ENCODE data around the gene IL20RB. TPM values are rescaled to one million over a fixed set of nuclear protein-coding genes. Genes with fewer than 3 reads are reported as not detected.
"Not testable (repeated sequence)": the region's sequence is repeated elsewhere in the genome, so short reads cannot be mapped to it uniquely, and the experiment has no call there.

Gene IL20RB
- total RNA-seq, 1 donor from 2014 or later = 1.6 TPM

DNA sequence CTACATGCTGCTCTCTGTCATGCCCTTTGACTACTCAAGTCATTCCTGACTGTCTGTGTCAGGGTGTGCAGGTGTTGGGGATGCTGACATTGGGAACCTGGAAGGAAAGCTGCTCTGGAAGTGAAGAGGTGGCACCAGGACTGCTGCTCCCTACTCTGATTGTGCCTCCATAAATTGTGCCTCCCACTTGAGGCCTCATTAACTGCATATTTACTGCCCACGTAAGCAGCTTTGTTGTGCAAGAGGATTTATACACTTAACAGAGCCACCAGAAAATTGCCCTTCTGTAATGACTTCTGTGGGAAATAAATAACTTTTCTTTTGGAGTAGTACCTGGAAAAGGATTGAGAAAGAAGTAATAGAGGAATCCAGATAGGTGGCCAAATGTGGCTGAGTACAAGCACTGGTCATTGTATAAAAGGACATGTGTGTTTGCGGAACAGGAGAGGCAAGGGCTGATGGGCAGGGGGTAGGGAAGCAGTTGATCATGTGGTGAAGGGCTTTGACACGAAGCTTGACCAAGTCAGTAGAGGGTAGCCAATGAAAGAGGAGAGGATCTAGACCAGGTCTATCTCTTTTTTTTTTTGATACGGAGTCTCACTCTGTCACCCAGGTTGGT is 24.8 kb downstream of the IL20RB start:
- intact Hi-C loops (cut with micrococcal nuclease) = no loop called here

DNA sequence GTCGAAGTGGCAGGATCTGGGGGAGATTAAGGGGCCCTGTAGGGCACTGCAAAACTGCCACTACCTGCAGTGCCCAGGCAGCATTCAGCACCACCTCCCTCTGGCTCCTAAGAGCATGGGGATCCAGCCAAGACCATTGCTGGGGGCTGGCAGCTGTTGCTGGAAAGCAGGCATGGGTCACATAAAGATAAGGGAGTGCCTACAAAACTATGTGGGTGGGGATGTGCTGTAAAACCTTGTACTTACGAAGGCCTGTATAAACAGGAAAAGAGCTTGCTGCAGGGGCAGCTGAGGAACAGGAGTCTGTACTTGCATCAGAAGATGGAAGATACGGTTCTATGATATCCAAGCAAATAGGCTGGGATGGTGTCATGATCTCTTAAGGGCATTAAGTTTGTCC is 27.1 kb downstream of the IL20RB start:
- intact Hi-C loops (cut with micrococcal nuclease) = no loop called here

- intact Hi-C loops (cut with micrococcal nuclease) = not testable (repeated sequence)
Observed at GRCh38 chr3:136987398-136987980, 29.7 kb downstream of the IL20RB start.

- intact Hi-C loops (cut with micrococcal nuclease) = no loop called here
Observed at GRCh38 chr3:136988651-136989050, 30.9 kb downstream of the IL20RB start.

- intact Hi-C loops (cut with micrococcal nuclease) = no loop called here
Observed at GRCh38 chr3:136989781-136990524, 32.2 kb downstream of the IL20RB start.

DNA sequence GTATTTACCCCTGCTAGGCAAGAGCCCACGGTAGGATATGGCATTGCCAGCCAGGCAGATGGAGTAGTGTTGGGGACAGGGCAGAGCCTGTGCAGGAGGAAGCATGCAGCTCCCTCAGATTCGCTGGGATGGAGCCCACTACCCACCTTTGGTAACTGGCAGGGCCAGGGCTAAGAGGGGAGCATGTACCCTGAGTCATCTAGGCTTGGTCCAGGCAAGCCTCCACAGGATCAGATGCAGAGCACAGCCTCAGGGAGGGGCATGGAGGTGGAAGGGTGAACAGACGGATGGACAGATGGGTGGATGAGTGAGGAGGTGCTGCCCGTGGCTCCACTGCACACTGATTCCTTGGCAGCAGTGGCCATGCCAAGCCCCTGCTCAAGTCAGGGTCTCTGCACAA is 33.0 kb downstream of the IL20RB start:
- intact Hi-C loops (cut with micrococcal nuclease) = no loop called here

DNA sequence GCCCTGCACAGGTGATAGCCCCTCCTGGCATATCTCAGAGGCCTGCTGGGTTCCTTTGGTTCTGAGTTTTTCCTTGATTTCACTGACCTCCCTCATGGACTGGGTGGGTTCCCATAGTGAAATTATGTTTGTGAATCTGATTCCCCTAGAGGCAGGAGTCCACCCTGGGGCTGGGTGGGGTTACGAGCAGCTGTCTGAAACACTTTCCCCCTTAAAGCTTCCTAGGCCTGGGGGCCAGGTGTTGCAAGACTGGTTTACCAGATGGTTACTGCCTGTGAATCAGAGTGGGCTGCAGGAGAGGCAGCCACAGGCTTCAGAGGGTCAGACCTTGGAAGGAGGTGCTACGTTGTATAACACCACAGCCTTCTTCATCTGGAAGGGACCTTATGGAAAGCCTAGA is 34.3 kb downstream of the IL20RB start:
- intact Hi-C loops (cut with micrococcal nuclease) = no loop called here

DNA sequence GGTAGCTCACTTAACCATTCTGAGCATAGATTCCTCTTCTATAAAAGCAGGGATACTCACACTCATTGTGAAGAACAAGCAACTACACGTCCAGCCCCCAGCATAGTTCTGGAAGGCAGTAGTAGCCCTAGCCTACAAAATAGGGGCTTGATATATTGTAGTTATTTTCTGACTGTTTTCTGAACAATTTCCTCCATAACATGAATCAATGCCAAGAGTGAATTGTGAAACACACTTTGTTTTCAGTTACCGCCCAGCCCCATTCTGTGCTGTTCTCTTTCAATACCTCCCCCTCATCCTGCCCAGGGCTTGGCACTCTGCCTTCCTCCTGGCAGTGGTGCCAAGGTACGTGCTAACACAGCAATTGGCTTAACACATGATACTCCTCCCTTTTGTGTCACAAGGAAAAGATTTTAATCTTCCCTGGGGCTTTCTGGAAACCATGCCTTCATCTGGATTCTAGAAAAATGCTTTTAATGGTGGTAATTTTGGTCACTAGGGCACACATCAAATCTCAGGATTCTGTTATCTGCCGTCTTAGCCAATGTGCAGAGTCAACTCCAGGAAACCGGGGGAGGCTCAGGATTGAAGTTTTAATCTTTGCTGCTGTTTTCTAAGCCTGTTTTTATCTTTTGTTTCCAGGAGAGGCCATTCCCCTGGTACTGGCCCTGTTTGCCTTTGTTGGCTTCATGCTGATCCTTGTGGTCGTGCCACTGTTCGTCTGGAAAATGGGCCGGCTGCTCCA is 37.2 kb downstream of the IL20RB start:
- intact Hi-C loops (cut with micrococcal nuclease) = no loop called here

- intact Hi-C loops (cut with micrococcal nuclease) = no loop called here
Observed at GRCh38 chr3:136995652-136996051, 37.9 kb downstream of the IL20RB start.

- intact Hi-C loops (cut with micrococcal nuclease) = no loop called here
Observed at GRCh38 chr3:137000039-137000438, 42.3 kb downstream of the IL20RB start.

DNA sequence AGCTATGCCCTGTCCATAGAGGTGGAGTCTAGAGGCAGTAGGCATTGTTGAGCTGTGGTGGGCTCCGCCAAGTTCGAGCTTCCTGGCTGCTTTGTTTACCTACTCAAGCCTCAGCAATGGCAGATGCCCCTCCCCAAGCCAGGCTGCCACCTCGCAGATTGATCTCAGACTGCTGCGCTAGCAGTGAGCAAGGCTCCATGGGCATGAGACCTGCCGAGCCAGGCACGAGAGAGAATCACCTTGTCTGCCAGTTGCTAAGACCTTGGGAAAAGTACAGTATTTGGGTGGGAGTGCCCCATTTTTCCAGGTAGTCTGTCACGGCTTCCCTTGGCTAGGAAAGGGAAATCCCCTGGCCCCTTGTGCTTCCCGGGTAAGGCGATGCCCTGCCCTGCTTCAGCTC is 49.6 kb downstream of the IL20RB start:
- intact Hi-C loops (cut with micrococcal nuclease) = not testable (repeated sequence)

DNA sequence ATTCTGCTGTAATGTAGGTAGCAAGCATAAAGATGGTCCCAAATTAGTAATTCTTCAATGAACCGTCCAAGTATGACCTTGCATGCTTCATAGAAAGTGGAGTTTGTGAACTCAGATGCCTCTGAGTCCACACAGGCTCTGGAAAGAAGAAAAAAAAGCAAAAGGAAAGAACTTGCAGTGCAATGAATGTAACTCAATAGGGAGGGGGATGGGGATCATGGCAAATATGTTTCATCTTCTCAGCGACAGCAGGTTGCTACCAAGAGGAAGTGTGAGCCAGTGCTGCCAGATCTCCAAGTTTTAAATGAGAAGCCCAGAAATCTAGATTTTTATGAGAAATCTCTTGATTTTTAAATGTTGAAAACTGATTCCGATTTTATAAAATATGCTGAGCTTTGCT is 50.3 kb downstream of the IL20RB start:
- intact Hi-C loops (cut with micrococcal nuclease) = no loop called here

DNA sequence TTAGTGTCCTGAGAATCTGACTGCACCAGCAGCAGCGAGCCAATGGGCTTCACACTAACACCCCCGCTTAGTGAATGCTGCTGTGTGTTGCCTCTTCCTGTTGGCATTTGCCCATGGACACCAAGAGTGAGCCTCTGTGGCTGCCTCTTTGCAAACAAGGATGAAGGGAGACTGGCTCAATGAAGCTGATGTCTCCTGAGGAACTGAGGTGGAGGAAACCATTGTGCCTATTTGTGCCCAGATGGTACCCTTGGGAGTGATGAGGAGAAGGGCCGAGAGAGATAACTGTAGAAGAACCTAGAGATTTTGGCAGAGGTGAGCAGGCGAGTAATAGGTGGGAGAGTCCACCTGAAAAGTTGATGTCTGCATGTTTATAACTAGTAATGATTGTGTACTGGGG is 51.2 kb downstream of the IL20RB start:
- intact Hi-C loops (cut with micrococcal nuclease) = no loop called here

- intact Hi-C loops (cut with micrococcal nuclease) = loop anchor here (5.0 kb wide), 2 partner anchors 88 to 463 kb away; no protein-coding TSS in a partner anchor
Observed at GRCh38 chr3:137010137-137010536, 52.4 kb downstream of the IL20RB start.

- intact Hi-C loops (cut with micrococcal nuclease) = loop anchor here (5.0 kb wide), 2 partner anchors 89 to 464 kb away; no protein-coding TSS in a partner anchor
Observed at GRCh38 chr3:137011153-137011552, 53.4 kb downstream of the IL20RB start.

DNA sequence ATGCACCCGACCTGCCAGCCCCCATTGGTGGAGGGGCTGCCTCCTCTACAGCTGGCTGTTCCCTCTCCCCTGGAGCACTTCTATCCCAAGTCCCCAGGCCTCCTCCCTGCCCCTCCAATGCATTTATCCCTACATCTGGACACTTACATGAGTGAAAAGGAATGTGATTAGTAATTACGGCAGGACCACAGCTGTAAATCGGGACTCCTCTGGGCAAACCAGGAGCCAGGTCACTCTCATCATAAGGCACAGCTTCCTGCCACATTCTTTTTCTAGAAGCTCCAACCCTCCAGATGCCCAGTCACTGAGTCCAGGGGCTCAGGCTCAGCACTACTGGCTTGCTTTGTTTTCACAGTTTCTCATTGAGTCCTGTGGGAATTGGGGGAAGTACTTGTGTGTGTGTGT is 54.3 kb downstream of the IL20RB start:
- intact Hi-C loops (cut with micrococcal nuclease) = loop anchor here (2.0 to 5.0 kb wide), 3 partner anchors 90 to 465 kb away; partner anchors contain the start of gene SLC35G2

GRCh38 chr3:137013951-137014688 is 56.3 kb downstream of the IL20RB start:
- intact Hi-C loops (cut with micrococcal nuclease) = loop anchor here (1.0 to 5.0 kb wide), 12 partner anchors 92 to 939 kb away; partner anchors contain the start of genes MSL2, NCK1, PCCB and SLC35G2

GRCh38 chr3:137017316-137017715 is 59.5 kb downstream of the IL20RB start:
- intact Hi-C loops (cut with micrococcal nuclease) = not testable (repeated sequence)

DNA sequence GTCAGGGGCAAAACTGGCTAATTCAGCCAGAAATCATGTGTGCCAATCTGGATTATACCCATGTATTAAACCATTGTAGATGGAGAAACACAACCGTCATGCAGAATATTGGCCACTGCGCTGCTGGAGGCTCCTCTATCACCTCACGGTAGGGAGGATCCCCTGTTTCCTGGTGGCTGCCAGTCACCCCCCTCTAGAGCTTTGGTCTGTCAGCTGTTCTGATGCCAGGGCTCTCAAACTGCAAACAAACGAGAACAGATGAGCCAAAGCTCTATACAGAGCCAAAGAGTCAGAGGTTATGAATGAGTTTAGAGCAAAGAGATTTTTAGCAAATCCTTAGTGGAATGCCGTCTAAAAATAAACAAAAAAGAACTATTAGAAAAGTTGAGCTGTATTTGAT is 62.5 kb downstream of the IL20RB start:
- intact Hi-C loops (cut with micrococcal nuclease) = no loop called here

- intact Hi-C loops (cut with micrococcal nuclease) = no loop called here
Observed at GRCh38 chr3:137020888-137021287, 63.1 kb downstream of the IL20RB start.

DNA sequence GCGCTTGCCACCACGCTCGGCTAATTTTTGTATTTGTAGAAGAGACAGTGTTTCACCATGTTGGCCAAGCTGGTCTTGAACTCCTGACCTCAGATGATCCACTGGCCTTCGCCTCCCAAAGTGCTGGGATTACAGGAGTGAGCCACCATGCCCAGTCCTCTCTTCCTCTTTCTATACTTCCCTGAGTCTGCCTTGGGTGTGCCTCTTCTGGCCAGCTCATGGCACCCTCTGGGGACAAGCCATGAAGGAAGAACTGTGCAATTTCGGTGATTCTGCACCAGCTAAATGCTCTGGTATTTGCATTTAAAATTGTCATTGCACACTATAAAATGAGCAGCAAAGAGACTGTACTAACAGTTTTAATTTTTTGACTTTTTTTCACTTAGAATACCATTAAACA is 66.6 kb downstream of the IL20RB start:
- intact Hi-C loops (cut with micrococcal nuclease) = no loop called here

All from T-helper 1 cell treated with Interleukin-12 subunit alpha and Interleukin-12 subunit beta and Interleukin-4 antibody, amounts not matched to agents 30 ng/mL and 1 ng/mL, for 36 hours (primary cell).